HepG2 (cell line): Measurements from ENCODE around the gene BABAM1. TPM values are rescaled to one million over a fixed set of nuclear protein-coding genes. Genes with fewer than 3 reads are reported as not detected.

Experiments used
- ATAC-seq: fragments of 200-7000 bp; cut with Tn5 transposase; 3 replicates; pipeline ENCODE4 v1.9.1; 2020; ENCODE audit warnings: mild to moderate bottlenecking, moderate library complexity
- BruUV-seq: library from RNA; stranded (reverse); fragments of 400-500 nt; replicated peaks from 2 replicates; lab custom pipeline; 2021; lab: Mats Ljungman, UMichigan
- CTCF ChIA-PET: fragments of 300-600 bp; formaldehyde crosslinking; extraction: SDS; loops from one replicate; lab custom pipeline; 2021; ENCODE audit warnings: low total read pairs, inconsistent platforms, low intra/inter-chr PET ratio; lab: Yijun Ruan, JAX
- POLR2A ChIA-PET: fragments of 350-600 bp; sonication (Branson Sonifier 250); formaldehyde crosslinking; loops from one replicate; lab custom pipeline; 2020; ENCODE audit warnings: antibody characterized with exemption, inconsistent platforms; lab: Yijun Ruan, JAX
- DNase-seq: peaks from one replicate; pipeline ENCODE4 v3.0.0-alpha.2; 2015; ENCODE audit warnings: low spot score
- FAIRE-seq: peaks from 3 replicates; lab custom pipeline; 2011; peaks lifted over from hg19 to GRCh38; lab: Jason Lieb, UNC
- H2AFZ ChIP-seq: one replicate; pipeline ENCODE4 v1.6.1; 2011; ENCODE audit warnings: low read length, inconsistent platforms
- H3K27ac ChIP-seq: fragments of 300-600 bp; 3 replicates; pipeline ENCODE4 v1.8.0; 2011; ENCODE audit warnings: mixed run types, mild to moderate bottlenecking, mixed read lengths, low read length, inconsistent platforms; ENCODE audit not compliant: insufficient read depth; ENCODE audit errors: extremely low read length
- H3K27me3 ChIP-seq, 2 experiments: fragments of 200-600 bp in 1 of 2; 2 replicates in 1 of 2; 3 replicates in 1 of 2; pipeline versions ENCODE4 v1.6.0 to v1.8.0; 2011; ENCODE audit warnings: low read length in 2 of 2, mild to moderate bottlenecking in 2 of 2, moderate library complexity in 2 of 2, inconsistent platforms in 1 of 2; ENCODE audit not compliant: insufficient read depth in 2 of 2, control insufficient read depth in 1 of 2
- H3K36me3 ChIP-seq, 2 experiments: fragments of 200-600 bp in 1 of 2; replicated peaks in 1 of 2; 2 replicates in 1 of 2; 3 replicates in 1 of 2; pipeline versions ENCODE4 v1.5.1 to v1.8.0; 2011; ENCODE audit warnings: low read length in 2 of 2, inconsistent platforms in 1 of 2; ENCODE audit not compliant: insufficient read depth in 2 of 2, control insufficient read depth in 1 of 2
- H3K4me1 ChIP-seq: 2 replicates; pipeline ENCODE4 v1.5.1; 2012; ENCODE audit warnings: low read length, inconsistent platforms; ENCODE audit not compliant: insufficient read depth
- H3K4me2 ChIP-seq: 2 replicates; pipeline ENCODE4 v1.6.0; 2011; ENCODE audit warnings: low read depth, low read length, inconsistent platforms
- H3K4me3 ChIP-seq, 3 experiments: fragments of 200-600 bp in 1 of 3; sonication (generic), shearing (Covaris generic) in 1 of 3; replicated peaks in 1 of 3; 2 replicates each; pipeline ENCODE4 v1.5.1; 2011 to 2016; ENCODE audit warnings: low read length in 3 of 3, inconsistent platforms in 2 of 3, low read depth in 2 of 3, mild to moderate bottlenecking in 2 of 3, control low read depth in 1 of 3, mixed read lengths in 1 of 3; ENCODE audit not compliant: insufficient read depth in 1 of 3
- H3K79me2 ChIP-seq: one replicate; pipeline ENCODE4 v1.6.1; 2011; ENCODE audit warnings: low read length, inconsistent platforms; ENCODE audit not compliant: insufficient read depth
- H3K9ac ChIP-seq: 2 replicates; pipeline ENCODE4 v1.6.0; 2011; ENCODE audit warnings: mild to moderate bottlenecking, low read depth, low read length, inconsistent platforms; ENCODE audit not compliant: insufficient read depth
- H3K9me3 ChIP-seq: 2 replicates; pipeline ENCODE4 v1.5.1; 2012; ENCODE audit warnings: mild to moderate bottlenecking, low read length
- H4K20me1 ChIP-seq: 2 replicates; pipeline ENCODE4 v1.6.0; 2011; ENCODE audit warnings: inconsistent platforms, mild to moderate bottlenecking, low read length, moderate library complexity; ENCODE audit not compliant: insufficient read depth
- SIN3B ChIP-seq: fragments of 150-350 bp; IDR thresholded peaks from 2 replicates; pipeline ENCODE4 v1.6.1; 2014; ENCODE audit warnings: low read length
- WGBS: methylation state at CpG from one replicate; pipeline ENCODE4 v1.1.6; 2017; ENCODE audit warnings: low lambda C conversion rate; 5-methylcytosine and 5-hydroxymethylcytosine counted together
- in situ Hi-C: cut with HindIII; loops from 2 replicates; pipeline ENCODE4 v1.10.0; 2017; ENCODE audit warnings: low pct_unique_long_range_greater_than_20kb; ENCODE audit not compliant: extremely low pct_ligation_motif_present
- intact Hi-C: fragments of 100-400 bp; cut with micrococcal nuclease; formaldehyde crosslinking; loops from one replicate; pipeline ENCODE4 v1.10.0; 2022; ENCODE audit not compliant: unreplicated experiment
- polyA plus RNA-seq, 8 experiments: library from polyadenylated mRNA; depleted of rRNA in 3 of 8; stranded (reverse) in 7 of 8; unstranded in 1 of 8; fragments of >200 nt; fragmentation: Illumina TruSeq in 4 of 8; extraction: Trizol in 4 of 8; gene quantifications; 2 replicates each; pipeline versions ENCODE4 v1.2.1 to v1.2.3, GENCODE V29; 2011 to 2016; ENCODE audit warnings: low read depth in 4 of 8, missing spikeins in 1 of 8, mixed read lengths in 1 of 8; ENCODE audit not compliant: insufficient read depth in 1 of 8
- total RNA-seq, 5 experiments: library from RNA; depleted of rRNA; stranded (reverse); fragments of >200 nt; fragmentation: Illumina TruSeq; extraction: Trizol; gene quantifications; 2 replicates each; pipeline ENCODE4 v1.2.3, GENCODE V29; 2016; ENCODE audit warnings: low read depth in 1 of 5
- TF ChIP-seq, protein P1 (sequence below): sonication (generic); formaldehyde crosslinking; IDR thresholded peaks from 2 replicates; pipeline ENCODE4 v1.5.0; 2020; ENCODE audit warnings: mild to moderate bottlenecking, missing genetic modification reagents

BABAM1 gene
- total and polyA plus RNA-seq, 2 of the 13 experiments (the other 11 are each of a cell fraction or from before 2014, with no cell fraction given): 70.0 to 82.0 TPM

DNA sequence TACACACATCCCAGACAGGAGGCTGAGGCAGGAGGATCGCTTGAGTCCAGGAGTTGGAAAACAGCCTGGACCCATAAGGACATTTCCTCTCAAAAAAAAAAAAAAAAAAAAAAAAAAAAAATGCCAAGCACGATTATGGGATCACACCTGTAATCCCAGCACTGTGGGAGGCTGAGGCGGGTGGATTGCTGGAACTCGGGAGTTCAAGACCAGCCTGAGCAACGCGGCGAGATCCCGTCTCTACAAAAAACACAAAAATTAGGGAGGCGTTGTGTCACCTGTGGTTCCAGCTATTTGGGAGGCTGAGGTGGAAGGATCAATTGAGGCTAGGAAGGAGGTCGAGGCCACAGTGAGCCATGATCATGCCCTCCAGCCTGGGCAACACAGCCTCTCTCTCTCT is 42.2 kb upstream of the BABAM1 start:
- Histone ChIP-seq H3K27me3 (no peaks in the 10 kb centered on the region; a peak in 1 of 5 replicates), H3K36me3 (peaks cover 2 to 7% of the 10 kb centered on the region in 2 experiments; a peak in 3 of 5 replicates), H3K9ac (no peak overlapping the region), H3K79me2 (peaks cover 13% of the 10 kb centered on the region), H3K4me3 (peak overlapping the region in 1 of 3 experiments; percentile 79; a peak in 1 of 6 replicates), H2AFZ (no peak overlapping the region), H4K20me1 (no peaks in the 10 kb centered on the region), H3K9me3 (no peaks in the 10 kb centered on the region), H3K27ac (no peak overlapping the region), H3K4me1 (peaks cover 33% of the 10 kb centered on the region), H3K4me2 (no peak overlapping the region)
- DNase-seq: no peak
- intact Hi-C loops (loop anchor here (5.0 kb wide), 1 partner anchor 42 kb away; the partner anchor contains the start of gene BABAM1), in situ Hi-C loops (no loop called here)
- CTCF ChIA-PET: no interaction called here
- FAIRE-seq: no peak
- WGBS: 88% methylated on average over 10 of the region's 10 CpGs
- BruUV-seq: no TSS peak
- POLR2A ChIA-PET: interaction anchor here (1.3 to 8.5 kb wide), 8 partner anchors 10 to 80 kb away, joined by 3 to 178 read pairs (median 22); partner anchors contain the start of genes ABHD8, BABAM1, MRPL34 and NR2F6
- TF ChIP-seq, protein P1, sequence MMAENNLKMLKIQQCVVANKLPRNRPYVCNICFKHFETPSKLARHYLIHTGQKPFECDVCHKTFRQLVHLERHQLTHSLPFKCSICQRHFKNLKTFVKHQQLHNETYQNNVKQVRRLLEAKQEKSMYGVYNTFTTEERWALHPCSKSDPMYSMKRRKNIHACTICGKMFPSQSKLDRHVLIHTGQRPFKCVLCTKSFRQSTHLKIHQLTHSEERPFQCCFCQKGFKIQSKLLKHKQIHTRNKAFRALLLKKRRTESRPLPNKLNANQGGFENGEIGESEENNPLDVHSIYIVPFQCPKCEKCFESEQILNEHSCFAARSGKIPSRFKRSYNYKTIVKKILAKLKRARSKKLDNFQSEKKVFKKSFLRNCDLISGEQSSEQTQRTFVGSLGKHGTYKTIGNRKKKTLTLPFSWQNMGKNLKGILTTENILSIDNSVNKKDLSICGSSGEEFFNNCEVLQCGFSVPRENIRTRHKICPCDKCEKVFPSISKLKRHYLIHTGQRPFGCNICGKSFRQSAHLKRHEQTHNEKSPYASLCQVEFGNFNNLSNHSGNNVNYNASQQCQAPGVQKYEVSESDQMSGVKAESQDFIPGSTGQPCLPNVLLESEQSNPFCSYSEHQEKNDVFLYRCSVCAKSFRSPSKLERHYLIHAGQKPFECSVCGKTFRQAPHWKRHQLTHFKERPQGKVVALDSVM (CRISPR knock-in tag): peak; percentile 74
- TF ChIP-seq SIN3B: no peak
- ATAC-seq: no peak
